ENCODE measurements around the gene PER1. TPM values are rescaled to one million over a fixed set of nuclear protein-coding genes. Genes with fewer than 3 reads are reported as not detected.

The PER1 gene
- total and polyA plus RNA-seq, 2 of the 4 experiments (the other 2 are of a cell fraction) = 3.4 to 10.5 TPM

GRCh38 chr17:8100111-8100510 is 52.1 kb downstream of the PER1 start:
- 6% methylated on average over 2 of the region's 2 CpGs; no CpG with 5 or more reads in 1 of the 2 experiments for WGBS, 2 experiments (ENCODE audit: extremely low coverage in 2 of 2, insufficient read length in 1 of 2)
- H2AK5ac ChIP-seq (ENCODE audit: low read depth, low read length) = no peak overlapping the region
- no peak overlapping the region for H3K23ac ChIP-seq (ENCODE audit: low read depth, low read length)
- H3K4me3 ChIP-seq (ENCODE audit: insufficient read depth, low read depth, low read length) = no peak overlapping the region
- no peak overlapping the region for H3K18ac ChIP-seq (ENCODE audit: low read depth, low read length)
- no peak for ATAC-seq (ENCODE audit: low read depth)
- POLR2A ChIA-PET (ENCODE audit: unreplicated experiment) = no interaction called here
- no peaks in the 10 kb centered on the region; the same call in 1 of the 2 replicates for H3K9me1 ChIP-seq (ENCODE audit: insufficient read depth, low read length)
- DNase-seq = no peak
- no peak overlapping the region for H3K14ac ChIP-seq (replicated peaks; ENCODE audit: low read depth, low read length)
- dilution Hi-C loops (cut with HindIII; ENCODE audit: low sequenced_read_pairs, unreplicated experiment) = loop anchor here (25.0 kb wide), 1 partner anchor 137 kb away; the partner anchor contains the start of genes CTC1 and PFAS
- no peak overlapping the region for H3K4me2 ChIP-seq (ENCODE audit: low read depth, low read length)
- H3K79me1 ChIP-seq (ENCODE audit: low read depth in 1 of 2, low read length in 2 of 2) = no peaks in the 10 kb centered on the region
- H2BK5ac ChIP-seq (ENCODE audit: low read depth, low read length, poor library complexity, severe bottlenecking) = no peak overlapping the region
- H3K9me3 ChIP-seq (ENCODE audit: control insufficient read depth, insufficient read depth, low read length) = no peaks in the 10 kb centered on the region
- H2AFZ ChIP-seq (replicated peaks; ENCODE audit: low read length, poor library complexity) = no peak overlapping the region
- no peak overlapping the region for H2BK15ac ChIP-seq (ENCODE audit: low read depth, low read length)
- no peak overlapping the region for H3K27ac ChIP-seq (ENCODE audit: insufficient read depth, low read length)
- no peak overlapping the region for H3K56ac ChIP-seq (ENCODE audit: extremely low read depth, insufficient read depth, low read length)
- H3K4me1 ChIP-seq (ENCODE audit: control insufficient read depth, insufficient read depth, low read length) = no peaks in the 10 kb centered on the region
- CTCF ChIA-PET = interaction anchor here (0.7 kb wide), 1 partner anchor 167 kb away, joined by 3 read pairs; no protein-coding TSS in a partner anchor
- intact Hi-C loops (cut with micrococcal nuclease) = no loop called here
- H3K36me3 ChIP-seq (ENCODE audit: control insufficient read depth, insufficient read depth, low read length) = no peaks in the 10 kb centered on the region
- no peak overlapping the region for H4K8ac ChIP-seq (ENCODE audit: low read depth in 2 of 2, low read length in 2 of 2)
- H3K27me3 ChIP-seq (ENCODE audit: control insufficient read depth, insufficient read depth, low read length) = peaks cover 47% of the 10 kb centered on the region
- no peak overlapping the region for H3K9ac ChIP-seq (ENCODE audit: low read depth, low read length)
- no peak overlapping the region for H2BK120ac ChIP-seq (ENCODE audit: low read depth, low read length)
- H2AK9ac ChIP-seq (replicated peaks; ENCODE audit: low read depth, low read length, poor library complexity) = no peak overlapping the region
- H4K20me1 ChIP-seq (ENCODE audit: insufficient read depth, low read length) = no peaks in the 10 kb centered on the region
- no peak overlapping the region for H4K5ac ChIP-seq (ENCODE audit: low read depth, low read length)
- H3K4ac ChIP-seq (ENCODE audit: low read depth, low read length) = no peak overlapping the region
- H4K91ac ChIP-seq (ENCODE audit: insufficient read depth, low read depth, low read length) = no peak overlapping the region
- no TSS peak for BruUV-seq (replicated peaks)
- TF ChIP-seq NFE2L2 (IDR thresholded peaks at IDR 0.05; ENCODE audit: low read depth, low read length) (no peak), MAZ (IDR thresholded peaks at IDR 0.05; ENCODE audit: borderline replicate concordance, low read depth, low read length) (no peak), RCOR1 (IDR thresholded peaks at IDR 0.05; ENCODE audit: insufficient replicate concordance, low read length) (no peak), MAFK (IDR thresholded peaks at IDR 0.05; ENCODE audit: low read depth, low read length) (no peak), CEBPB (IDR thresholded peaks at IDR 0.05; ENCODE audit: low read depth, low read length) (no peak), CTCF (conservative IDR thresholded peaks at IDR 0.05; ENCODE audit: low read depth, low read length) (no peak), RFX5 (IDR thresholded peaks at IDR 0.05; ENCODE audit: low read depth, low read length) (no peak), CHD1 (IDR thresholded peaks at IDR 0.05; ENCODE audit: low read depth, low read length) (no peak), MXI1 (IDR thresholded peaks at IDR 0.05; ENCODE audit: borderline replicate concordance, low read depth, low read length) (no peak), FOS (IDR thresholded peaks at IDR 0.05; ENCODE audit: low read depth, low read length) (no peak), SMC3 (IDR thresholded peaks at IDR 0.05; ENCODE audit: low read depth, low read length) (no peak), RAD21 (IDR thresholded peaks at IDR 0.05; ENCODE audit: low read length) (no peak), POLR2A (IDR thresholded peaks at IDR 0.05; ENCODE audit: low read depth, low read length) (no peak), ELK1 (IDR thresholded peaks at IDR 0.05; ENCODE audit: borderline replicate concordance, low read depth, low read length) (no peak), USF2 (IDR thresholded peaks at IDR 0.05; ENCODE audit: low read depth, low read length) (no peak), BHLHE40 (IDR thresholded peaks at IDR 0.05; ENCODE audit: low read depth, low read length) (no peak)
- no peak overlapping the region for H2BK20ac ChIP-seq (ENCODE audit: low read depth, low read length)
- in situ Hi-C loops (cut with MboI; ENCODE audit: low sequenced_read_pairs) = no loop called here

Data from IMR-90 (cell line).